T-cell (primary cell): ENCODE data around the gene C14orf132. TPM values are rescaled to one million over a fixed set of nuclear protein-coding genes. Genes with fewer than 3 reads are reported as not detected.
A peak's percentile ranks its signal among the peaks of the same experiment; 100 is the strongest.

Source experiments
- ATAC-seq, 4 experiments: fragments of 200-7000 bp in 3 of 4; fragments of 150-1000 bp in 1 of 4; cut with Tn5 transposase; replicated peaks in 1 of 4; 1 replicate in 3 of 4; 2 replicates in 1 of 4; pipeline ENCODE4 v1.10.0; 2021; ENCODE audit warnings: moderate library complexity in 3 of 4, mild to moderate bottlenecking in 2 of 4, moderate number of reproducible peaks in 1 of 4
- CTCF ChIA-PET, 2 donors: fragments of 300-600 bp; sonication (Branson Sonifier 250); formaldehyde crosslinking; loops; one replicate each; lab custom pipeline; 2022; ENCODE audit warnings: antibody characterized with exemption in 2 of 2; lab: Charles Lee
- POLR2A ChIA-PET, 2 donors: fragments of 300-600 bp; sonication (Branson Sonifier 250); formaldehyde crosslinking; loops; one replicate each; lab custom pipeline; 2022; ENCODE audit warnings: antibody characterized with exemption in 2 of 2; lab: Charles Lee
- DNase-seq, 35 experiments: peaks; one replicate each; pipeline versions ENCODE4 v3.0.0 to v3.0.0-alpha.2; 2013 to 2023
- H3K27ac ChIP-seq: one replicate; pipeline ENCODE4 v1.5.1; 2013; ENCODE audit warnings: low read length
- H3K27me3 ChIP-seq, 2 experiments: replicated peaks in 1 of 2; 1 replicate in 1 of 2; 2 replicates in 1 of 2; pipeline versions ENCODE4 v1.6.1 to v1.7.0; 2013; ENCODE audit warnings: low read length in 1 of 2, mixed read lengths in 1 of 2; ENCODE audit not compliant: control insufficient read depth in 2 of 2, insufficient read depth in 2 of 2; ENCODE audit errors: extremely low read depth in 1 of 2
- H3K36me3 ChIP-seq, 2 donors: 1 replicate in 1 of 2; 2 replicates in 1 of 2; pipeline versions ENCODE4 v1.6.1 to v1.7.0; 2013; ENCODE audit warnings: low read length in 1 of 2; ENCODE audit not compliant: control insufficient read depth in 2 of 2, insufficient read depth in 1 of 2; ENCODE audit errors: extremely low read depth in 1 of 2
- H3K4me1 ChIP-seq, 2 experiments: 1 replicate in 1 of 2; 2 replicates in 1 of 2; pipeline versions ENCODE4 v1.6.1 to v1.7.0; 2013; ENCODE audit warnings: low read length in 2 of 2, mixed read lengths in 1 of 2; ENCODE audit not compliant: insufficient read depth in 2 of 2, control insufficient read depth in 1 of 2; ENCODE audit errors: extremely low read depth in 1 of 2
- H3K4me3 ChIP-seq, 2 donors: 1 replicate in 1 of 2; 2 replicates in 1 of 2; pipeline versions ENCODE4 v1.5.1 to v1.7.0; 2013; ENCODE audit warnings: mild to moderate bottlenecking in 2 of 2, low read length in 1 of 2, moderate library complexity in 1 of 2; ENCODE audit not compliant: control insufficient read depth in 1 of 2; ENCODE audit errors: extremely low read depth in 1 of 2
- H3K9me3 ChIP-seq: 2 replicates; pipeline ENCODE4 v1.7.0; 2013
- H3K27ac Mint-ChIP-seq, 2 donors: one replicate each; pipeline ENCODE4 v1.8.0; 2020 to 2021; ENCODE audit warnings: mild to moderate bottlenecking in 2 of 2, mixed read lengths in 2 of 2
- H3K27me3 Mint-ChIP-seq, 2 donors: one replicate each; pipeline ENCODE4 v1.8.0; 2021 to 2022; ENCODE audit warnings: mixed read lengths in 2 of 2
- H3K36me3 Mint-ChIP-seq: one replicate; pipeline ENCODE4 v1.8.0; 2021; ENCODE audit warnings: mixed read lengths
- H3K4me1 Mint-ChIP-seq, 3 donors: one replicate each; pipeline ENCODE4 v1.8.0; 2020 to 2022; ENCODE audit warnings: mixed read lengths in 3 of 3, mild to moderate bottlenecking in 1 of 3
- H3K4me3 Mint-ChIP-seq, 3 donors: one replicate each; pipeline ENCODE4 v1.8.0; 2020 to 2022; ENCODE audit warnings: mild to moderate bottlenecking in 3 of 3, mixed read lengths in 3 of 3, moderate library complexity in 3 of 3
- H3K9me3 Mint-ChIP-seq, 3 donors: one replicate each; pipeline ENCODE4 v1.8.0; 2020 to 2022; ENCODE audit warnings: mixed read lengths in 3 of 3
- WGBS: methylation state at CpG from one replicate; pipeline ENCODE4 v1.1.5; 2013; ENCODE audit warnings: missing lambda C conversion rate; ENCODE audit not compliant: insufficient coverage; 5-methylcytosine and 5-hydroxymethylcytosine counted together
- total RNA-seq, 35 experiments: library from RNA in 6 of 35; stranded (reverse) in 6 of 35; fragments of 120-200 nt in 1 of 35; gene quantifications; one replicate each; pipeline versions ENCODE4 v1.2.1 to v1.2.4 and lab custom pipeline; 2013 to 2026

C14orf132 gene
- total RNA-seq, 5 donors from 2014 or later (not counting 1 experiment from before 2014, with no cell fraction given): 3.5 to 8.4 (median 5.2) TPM

- ATAC-seq: no peak
- H3K27me3 Mint-ChIP-seq: peaks cover 0 to 2% of the 10 kb centered on the region in 2 donors
- CTCF ChIA-PET: no interaction called here
Observed at GRCh38 chr14:96121660-96122395, 82.7 kb downstream of the C14orf132 start.

GRCh38 chr14:96122496-96122895 is 83.3 kb downstream of the C14orf132 start:
- H3K9me3 ChIP-seq: no peaks in the 10 kb centered on the region
- H3K36me3 ChIP-seq: no peaks in the 10 kb centered on the region
- no peaks in the 10 kb centered on the region for H3K27me3 ChIP-seq
- Mint-ChIP-seq H3K9me3 (no peaks in the 10 kb centered on the region), H3K4me1 (peaks cover 25 to 70% (median 57%) of the 10 kb centered on the region in 3 donors), H3K36me3 (no peaks in the 10 kb centered on the region), H3K27me3 (peaks cover 0 to 2% of the 10 kb centered on the region in 2 donors), H3K27ac (no peak overlapping the region), H3K4me3 (no peak overlapping the region)
- DNase-seq: no peak
- CTCF ChIA-PET: no interaction called here
- WGBS: 77% methylated on average over 3 of the region's 6 CpGs
- POLR2A ChIA-PET: no interaction called here
- H3K4me1 ChIP-seq: peaks cover 26 to 28% of the 10 kb centered on the region in 2 experiments
- H3K27ac ChIP-seq: no peak overlapping the region
- H3K4me3 ChIP-seq: no peak overlapping the region
- ATAC-seq: no peak

More at GRCh38 chr14:96121660-96122395, 82.7 kb downstream of the C14orf132 start:
- Histone ChIP-seq H3K4me1 (peaks cover 20 to 28% of the 10 kb centered on the region in 2 experiments), H3K36me3 (no peaks in the 10 kb centered on the region), H3K9me3 (no peaks in the 10 kb centered on the region), H3K27ac (no peak overlapping the region), H3K4me3 (no peak overlapping the region), H3K27me3 (no peaks in the 10 kb centered on the region)
- Mint-ChIP-seq H3K9me3 (no peaks in the 10 kb centered on the region), H3K27ac (no peak overlapping the region), H3K4me1 (peaks cover 28 to 70% (median 57%) of the 10 kb centered on the region in 3 donors), H3K4me3 (no peak overlapping the region), H3K36me3 (no peaks in the 10 kb centered on the region)
- 88% methylated on average over 2 of the region's 4 CpGs for whole genome bisulfite sequencing
- POLR2A ChIA-PET: no interaction called here
- DNase-seq: no peak

GRCh38 chr14:96125536-96125935 is 86.4 kb downstream of the C14orf132 start:
- no peaks in the 10 kb centered on the region for H3K36me3 ChIP-seq
- ATAC-seq (no peak), DNase-seq (peak in 1 of 35 experiments; percentile 20)
- H3K27ac ChIP-seq: peak overlapping the region; percentile 87
- ChIA-PET POLR2A (interaction anchor here in 1 of 2 donors (0.6 kb wide), 1 partner anchor 254 kb away, joined by 3 read pairs; no protein-coding TSS in a partner anchor), CTCF (no interaction called here)
- peaks cover 0 to 3% of the 10 kb centered on the region in 2 experiments for H3K27me3 ChIP-seq
- H3K36me3 Mint-ChIP-seq: no peaks in the 10 kb centered on the region
- H3K4me1 ChIP-seq: peaks cover 18 to 29% of the 10 kb centered on the region in 2 experiments
- no CpG with 5 or more reads among the region's 3 CpGs for WGBS
- H3K9me3 Mint-ChIP-seq: no peaks in the 10 kb centered on the region
- H3K27me3 Mint-ChIP-seq: peaks cover 0 to under 1% of the 10 kb centered on the region in 2 donors
- no peaks in the 10 kb centered on the region for H3K9me3 ChIP-seq
- peak overlapping the region in 2 of 3 donors; percentile 47 to 71 for H3K4me3 Mint-ChIP-seq
- peaks cover 19 to 59% (median 50%) of the 10 kb centered on the region in 3 donors for H3K4me1 Mint-ChIP-seq
- H3K4me3 ChIP-seq: no peak overlapping the region
- peak overlapping the region; percentile 97 to 100 for H3K27ac Mint-ChIP-seq

- POLR2A ChIA-PET: no interaction called here
- H3K27ac ChIP-seq: peak overlapping the region; percentile 87
- peaks cover 18 to 29% of the 10 kb centered on the region in 2 experiments for H3K4me1 ChIP-seq
- Mint-ChIP-seq H3K27me3 (no peaks in the 10 kb centered on the region), H3K36me3 (no peaks in the 10 kb centered on the region), H3K9me3 (no peaks in the 10 kb centered on the region), H3K27ac (peak overlapping the region; percentile 97 to 100), H3K4me3 (peak overlapping the region; percentile 67 to 72 (median 71)), H3K4me1 (peaks cover 19 to 59% (median 50%) of the 10 kb centered on the region in 3 donors)
- no peak overlapping the region for H3K4me3 ChIP-seq
- ATAC-seq: peak; percentile 83 to 94 (median 91)
- H3K36me3 ChIP-seq: no peaks in the 10 kb centered on the region
- DNase-seq: peak in 33 of 35 experiments; percentile 14 to 83 (median 44)
- H3K27me3 ChIP-seq: peaks cover 0 to 3% of the 10 kb centered on the region in 2 experiments
- no peaks in the 10 kb centered on the region for H3K9me3 ChIP-seq
- 0% methylated on average over 1 of the region's 7 CpGs for WGBS
- CTCF ChIA-PET: no interaction called here
Observed at GRCh38 chr14:96126339-96126782, 87.2 kb downstream of the C14orf132 start.

GRCh38 chr14:96126783-96127271 is 87.7 kb downstream of the C14orf132 start:
- peaks cover 0 to 5% of the 10 kb centered on the region in 2 experiments for H3K27me3 ChIP-seq
- peaks cover 18 to 29% of the 10 kb centered on the region in 2 experiments for H3K4me1 ChIP-seq
- H3K4me1 Mint-ChIP-seq: peaks cover 19 to 59% (median 50%) of the 10 kb centered on the region in 3 donors
- ATAC-seq: no peak
- WGBS: 68% methylated on average over 4 of the region's 5 CpGs
- peak overlapping the region; percentile 87 for H3K27ac ChIP-seq
- H3K4me3 Mint-ChIP-seq: peak overlapping the region; percentile 67 to 72 (median 71)
- CTCF ChIA-PET: no interaction called here
- no peaks in the 10 kb centered on the region for H3K27me3 Mint-ChIP-seq
- POLR2A ChIA-PET: interaction anchor here in 1 of 2 donors (0.5 kb wide), 1 partner anchor 230 kb away, joined by 3 read pairs; no protein-coding TSS in a partner anchor
- no peak overlapping the region for H3K4me3 ChIP-seq
- H3K9me3 ChIP-seq: no peaks in the 10 kb centered on the region
- peak overlapping the region; percentile 97 to 100 for H3K27ac Mint-ChIP-seq
- peak in 5 of 35 experiments; percentile 3 to 18 (median 11) for DNase-seq
- H3K36me3 ChIP-seq: no peaks in the 10 kb centered on the region
- no peaks in the 10 kb centered on the region for H3K9me3 Mint-ChIP-seq
- no peaks in the 10 kb centered on the region for H3K36me3 Mint-ChIP-seq

GRCh38 chr14:96129128-96129736 is 90.1 kb downstream of the C14orf132 start:
- Mint-ChIP-seq H3K4me3 (no peak overlapping the region), H3K9me3 (no peaks in the 10 kb centered on the region), H3K36me3 (no peaks in the 10 kb centered on the region), H3K27ac (no peak overlapping the region), H3K27me3 (peaks cover 6 to 19% of the 10 kb centered on the region in 2 donors), H3K4me1 (peaks cover 19 to 45% (median 37%) of the 10 kb centered on the region in 3 donors)
- Histone ChIP-seq H3K36me3 (no peaks in the 10 kb centered on the region), H3K27me3 (peaks cover 0 to 5% of the 10 kb centered on the region in 2 experiments), H3K4me3 (no peak overlapping the region), H3K9me3 (no peaks in the 10 kb centered on the region), H3K4me1 (peaks cover 18 to 29% of the 10 kb centered on the region in 2 experiments), H3K27ac (no peak overlapping the region)
- DNase-seq (no peak), ATAC-seq (no peak)
- CTCF ChIA-PET: no interaction called here
- WGBS: 86% methylated on average over 7 of the region's 7 CpGs
- POLR2A ChIA-PET: no interaction called here
